Hematopoietic multipotent progenitor cell treated with erythropoietin and hydrocortisone succinate and interleukin-3 and kit ligand, for 17 days (in vitro differentiated cells): ENCODE data around the gene SOX18.

Experiments used
- DNase-seq: peaks from one replicate; pipeline ENCODE4 v3.0.0-alpha.2; 2015; ENCODE audit warnings: low spot score

Gene SOX18

DNA sequence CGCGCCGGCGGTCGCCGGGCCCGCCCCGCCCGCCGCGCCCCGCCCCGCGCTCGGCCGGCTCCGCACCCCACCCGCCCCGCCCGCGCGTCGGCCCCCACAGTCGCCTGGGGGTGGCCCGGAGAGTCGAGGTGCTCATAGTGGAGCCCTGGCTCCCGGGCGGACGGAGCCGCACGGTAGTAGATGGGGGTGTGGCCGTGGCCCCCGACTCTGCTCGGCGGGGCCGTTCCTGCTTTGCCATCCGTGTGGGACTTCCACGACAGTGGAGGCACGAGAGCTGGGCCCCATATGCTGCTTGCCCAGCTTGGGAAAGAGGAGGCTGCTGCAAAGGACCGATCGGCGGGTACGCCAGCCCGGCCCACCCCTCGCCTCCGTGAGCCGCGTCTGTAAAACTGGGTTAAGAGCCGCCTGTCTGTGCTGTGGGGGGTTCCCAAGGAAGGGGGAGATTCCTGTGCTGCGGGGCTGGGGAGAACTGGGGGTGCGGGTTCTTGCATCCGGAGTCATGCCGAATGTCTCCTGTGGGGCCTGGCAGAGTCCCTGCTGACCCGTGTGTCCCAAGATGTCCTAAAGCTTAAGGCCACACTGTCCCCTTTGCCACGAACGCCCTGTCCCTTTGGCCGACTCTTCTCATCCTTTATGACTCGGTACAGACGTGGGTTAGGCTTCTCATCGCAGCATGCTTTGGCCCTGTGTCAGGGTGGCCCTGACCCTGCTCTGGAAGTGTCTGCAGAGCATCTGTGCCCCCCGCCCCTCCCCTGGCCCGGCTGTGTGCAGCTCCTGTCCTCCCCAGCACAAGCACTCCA lies 30.8 kb upstream of the SOX18 start, which contains the start of gene OPRL1:
OPRL1 (plus strand) TSS at position 70 of the 800 bp plus-strand sequence. CDS start 12,639 bp downstream, outside the sequence.
- DNase-seq = no peak

DNA sequence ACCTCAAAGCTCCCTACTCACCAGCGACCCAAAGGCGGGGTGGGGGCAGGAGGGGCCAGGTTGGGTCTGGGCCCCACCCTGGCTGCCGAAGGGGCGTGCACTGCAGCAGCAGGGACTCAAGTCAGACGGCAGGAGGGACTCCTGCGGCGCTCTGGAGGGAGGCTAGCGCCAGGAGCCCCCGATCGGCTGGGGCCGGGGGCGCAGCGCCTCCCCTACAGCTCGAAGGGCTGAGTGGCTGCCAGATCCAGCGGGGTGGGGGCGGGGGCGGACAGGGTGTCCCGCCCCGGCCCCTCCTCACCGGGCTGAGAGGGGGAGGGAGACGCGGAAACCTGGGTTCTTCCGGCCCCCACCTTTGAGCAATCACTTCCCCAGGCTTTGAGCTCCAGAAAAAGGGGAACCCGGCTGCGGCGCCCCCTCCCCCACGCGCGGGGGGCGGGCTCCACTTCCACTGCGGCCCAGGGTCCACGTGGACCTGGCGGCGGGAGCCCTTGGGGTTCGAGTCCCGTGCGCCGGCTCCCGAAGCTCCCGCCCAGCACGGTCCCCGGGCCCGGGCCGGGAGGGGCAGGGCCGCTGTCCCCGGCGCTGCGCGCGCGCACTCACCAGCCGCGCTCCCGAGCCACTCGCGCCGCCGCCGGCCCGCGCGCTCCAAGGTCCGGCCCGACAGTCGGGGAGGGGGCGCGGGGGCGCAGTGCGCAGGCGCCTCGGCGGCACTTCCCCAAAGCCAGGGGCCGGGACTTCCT lies 30.0 kb upstream of the SOX18 start, which contains the start of gene RGS19:
RGS19 (minus strand) TSS at position 246 of the 740 bp plus-strand sequence. CDS start 2,632 bp downstream, outside the sequence.
- no peak for DNase-seq

DNA sequence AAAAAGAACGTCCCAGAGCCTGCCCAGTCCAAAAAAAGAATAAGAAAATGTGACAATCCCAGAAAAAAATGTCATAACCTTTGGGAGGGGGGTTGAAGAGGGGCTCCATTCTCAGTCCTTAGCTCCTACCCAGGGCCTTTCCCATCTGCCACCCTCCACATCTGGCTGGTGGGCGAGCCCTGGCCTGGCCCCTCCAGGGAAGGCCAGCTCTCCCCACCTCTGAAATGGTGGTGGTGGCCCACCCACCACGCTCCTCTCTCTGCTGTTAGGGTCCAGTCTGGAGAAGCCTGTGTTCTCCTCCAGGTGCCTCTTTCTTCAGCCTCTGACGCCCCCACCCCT lies 29.5 kb upstream of the SOX18 start:
- no peak for DNase-seq

DNA sequence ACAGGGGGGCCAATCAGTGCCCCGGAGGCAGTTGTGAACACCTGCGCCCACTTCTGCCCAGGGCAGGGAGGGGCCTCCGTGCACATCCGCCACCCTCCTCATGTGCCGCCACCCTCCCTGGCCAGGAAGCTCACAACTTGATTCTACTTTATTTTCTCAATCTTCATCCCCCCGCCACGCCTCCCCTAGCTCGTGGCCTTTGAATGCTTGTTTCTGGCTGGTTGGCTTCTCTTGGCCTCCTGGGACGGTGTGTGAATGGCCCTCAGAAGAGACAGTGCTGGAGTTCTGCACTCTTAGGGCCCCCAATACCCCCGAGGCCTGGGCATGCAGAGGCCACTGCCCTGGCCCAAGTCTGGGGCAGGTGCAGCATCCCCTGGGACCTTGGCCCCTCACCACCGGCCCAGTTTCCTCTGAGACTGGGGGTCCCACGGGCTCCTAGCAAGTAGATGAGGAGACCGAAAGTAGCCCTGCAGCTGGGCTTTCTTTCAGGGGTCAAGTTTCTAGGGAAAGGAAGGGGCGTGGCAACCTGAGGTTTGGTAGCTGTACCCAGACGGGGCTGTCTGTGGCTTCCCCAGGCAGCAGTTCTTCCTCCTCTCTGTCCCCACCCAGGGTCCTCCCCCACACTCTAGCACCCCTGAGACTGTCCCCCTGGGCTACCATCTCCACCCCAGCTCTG lies 28.6 kb upstream of the SOX18 start:
- no peak for DNase-seq

DNA sequence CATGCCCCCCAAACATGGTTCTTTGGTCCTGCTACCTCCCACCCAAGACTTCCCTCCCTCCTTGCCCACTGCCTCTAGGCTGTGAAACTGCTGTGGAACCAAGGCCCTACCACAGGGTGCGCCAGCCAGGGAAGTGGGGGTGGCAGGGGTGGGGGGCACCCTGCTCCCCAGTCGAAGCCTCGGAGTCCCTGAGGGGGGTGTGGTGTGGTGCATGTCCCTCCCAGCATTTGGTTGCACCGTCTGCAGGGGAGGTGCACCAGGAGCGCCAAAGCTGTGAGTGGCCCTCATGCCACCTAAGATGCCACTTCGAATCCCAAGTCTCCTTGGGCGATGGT lies 28.1 kb upstream of the SOX18 start:
- no peak for DNase-seq

DNA sequence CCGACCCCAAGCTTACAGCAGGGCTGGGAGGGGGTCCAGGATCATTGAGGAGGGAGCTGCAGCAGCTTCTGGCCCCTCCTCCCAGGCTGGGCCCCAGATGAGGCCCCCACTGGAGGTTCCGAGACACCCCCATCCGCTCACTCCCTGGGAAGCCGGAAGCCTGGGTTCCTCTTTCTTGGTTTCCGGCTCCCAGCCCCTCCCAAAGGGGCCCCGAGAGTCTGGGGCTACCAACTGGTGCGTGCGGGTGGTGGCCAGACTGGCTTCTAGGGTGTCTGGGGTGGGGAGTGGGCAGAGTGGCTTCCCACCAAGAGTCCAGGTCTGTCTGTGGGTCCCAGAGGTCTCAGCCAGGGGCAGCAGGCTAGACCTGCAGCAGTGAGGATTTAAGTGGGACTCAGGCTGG lies 27.7 kb upstream of the SOX18 start:
- no peak for DNase-seq

DNA sequence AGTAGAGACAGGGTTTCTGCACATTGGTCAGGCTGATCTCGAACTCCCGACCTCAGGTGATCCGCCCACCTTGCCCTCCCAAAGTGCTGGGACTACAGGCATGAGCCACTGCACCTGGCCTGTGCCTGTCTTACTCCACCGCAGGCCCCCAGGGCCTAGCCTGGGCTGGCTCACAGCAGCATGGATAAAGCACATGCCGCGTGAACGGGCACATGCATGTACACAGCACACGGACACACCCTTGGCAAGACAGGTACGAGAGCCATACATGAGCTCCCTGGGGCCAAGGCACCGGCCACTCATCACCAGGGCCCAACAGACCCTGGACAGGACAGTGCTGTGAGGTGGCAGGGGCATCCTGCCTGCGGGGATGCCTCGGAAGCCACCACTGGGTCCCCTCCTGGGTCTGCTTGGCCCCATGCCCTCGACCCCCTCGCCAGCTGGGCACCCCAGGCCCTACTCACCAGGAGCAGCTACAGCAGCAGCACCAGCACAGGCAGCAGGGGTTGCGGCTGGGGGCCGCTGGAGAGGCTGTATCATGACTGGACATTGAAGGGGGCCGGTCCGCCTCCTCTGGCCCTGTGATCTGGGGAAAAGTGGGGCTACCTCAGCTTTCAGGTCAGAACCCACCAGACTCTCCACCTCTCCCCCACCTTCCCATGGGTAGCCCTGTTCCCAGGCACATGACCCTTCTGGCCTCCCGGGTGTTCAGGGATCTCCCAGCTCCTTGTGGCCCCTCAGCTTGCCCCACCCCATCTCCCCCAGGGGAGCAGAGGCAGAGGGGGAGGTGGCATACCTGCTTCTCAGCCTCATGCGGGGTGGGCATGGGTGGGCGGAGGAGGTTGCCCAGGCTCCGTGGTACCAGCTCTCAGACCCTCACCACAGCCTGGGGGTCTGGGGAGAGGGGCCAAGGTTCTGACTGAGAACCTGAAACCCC lies 26.9 kb upstream of the SOX18 start:
- no peak for DNase-seq

DNA sequence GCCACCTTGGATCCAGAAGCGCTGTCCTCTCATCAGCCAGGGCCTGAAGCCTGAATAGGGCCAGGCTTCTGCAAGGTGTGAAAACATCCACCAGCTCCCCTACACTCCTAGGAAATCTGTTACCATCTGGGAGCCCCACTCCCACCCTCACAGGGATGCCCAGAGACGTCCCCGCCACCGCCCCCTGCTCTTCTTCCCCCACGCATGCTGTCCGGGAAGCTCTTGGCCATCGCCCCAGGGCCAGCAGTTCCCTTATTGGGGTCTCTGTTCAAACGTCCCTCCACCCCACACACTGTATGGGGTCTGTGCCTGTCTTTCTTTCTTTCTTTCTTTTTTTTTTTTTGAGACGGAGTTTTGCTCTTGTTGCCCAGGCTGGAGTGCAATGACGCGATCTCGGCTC lies 26.1 kb upstream of the SOX18 start:
- DNase-seq = no peak

DNA sequence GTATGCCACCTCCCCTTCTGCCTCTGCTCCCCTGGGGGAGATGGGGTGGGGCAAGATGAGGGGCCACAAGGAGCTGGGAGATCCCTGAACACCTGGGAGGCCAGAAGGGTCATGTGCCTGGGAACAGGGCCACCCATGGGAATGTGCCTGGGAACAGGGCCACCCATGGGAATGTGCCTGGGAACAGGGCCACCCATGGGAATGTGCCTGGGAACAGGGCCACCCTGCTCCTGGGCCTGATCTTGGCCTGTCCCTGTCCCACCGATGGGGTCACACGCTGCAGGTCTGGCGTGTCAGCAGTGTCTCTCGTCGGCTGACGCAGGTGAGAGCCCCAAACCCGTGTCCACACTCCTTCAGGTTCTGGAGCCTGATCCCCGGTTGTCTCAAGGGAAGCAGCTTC lies 25.5 kb upstream of the SOX18 start:
- DNase-seq = no peak

DNA sequence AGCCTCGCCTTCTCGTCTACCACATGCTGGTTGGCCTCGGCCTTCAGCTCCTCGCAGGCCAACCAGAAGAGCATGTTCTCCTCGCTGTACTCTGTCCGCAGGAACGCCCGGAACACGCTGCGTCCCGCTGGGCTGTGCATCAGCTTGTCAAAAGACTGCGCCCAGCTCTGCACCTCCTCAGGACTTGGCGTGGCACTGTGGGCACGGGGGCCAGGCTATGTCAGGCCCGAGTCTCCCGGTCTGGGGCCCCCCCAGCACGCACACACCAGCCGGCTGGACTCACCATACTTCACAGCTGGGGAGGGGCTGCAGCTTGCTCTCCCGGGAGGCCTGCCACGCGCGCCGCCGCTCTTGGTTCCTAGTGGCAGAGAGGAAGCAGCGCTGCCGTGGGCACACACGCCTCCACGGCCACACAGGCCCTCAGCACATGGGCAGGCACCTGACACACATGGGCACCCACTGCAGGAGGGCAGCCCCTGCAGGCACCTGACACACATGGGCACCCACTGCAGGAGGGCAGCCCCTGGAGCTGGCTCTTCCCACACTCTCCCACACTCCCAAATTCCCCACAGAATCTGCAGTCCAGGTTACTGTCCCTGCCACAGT lies 24.8 kb upstream of the SOX18 start:
- DNase-seq = no peak

DNA sequence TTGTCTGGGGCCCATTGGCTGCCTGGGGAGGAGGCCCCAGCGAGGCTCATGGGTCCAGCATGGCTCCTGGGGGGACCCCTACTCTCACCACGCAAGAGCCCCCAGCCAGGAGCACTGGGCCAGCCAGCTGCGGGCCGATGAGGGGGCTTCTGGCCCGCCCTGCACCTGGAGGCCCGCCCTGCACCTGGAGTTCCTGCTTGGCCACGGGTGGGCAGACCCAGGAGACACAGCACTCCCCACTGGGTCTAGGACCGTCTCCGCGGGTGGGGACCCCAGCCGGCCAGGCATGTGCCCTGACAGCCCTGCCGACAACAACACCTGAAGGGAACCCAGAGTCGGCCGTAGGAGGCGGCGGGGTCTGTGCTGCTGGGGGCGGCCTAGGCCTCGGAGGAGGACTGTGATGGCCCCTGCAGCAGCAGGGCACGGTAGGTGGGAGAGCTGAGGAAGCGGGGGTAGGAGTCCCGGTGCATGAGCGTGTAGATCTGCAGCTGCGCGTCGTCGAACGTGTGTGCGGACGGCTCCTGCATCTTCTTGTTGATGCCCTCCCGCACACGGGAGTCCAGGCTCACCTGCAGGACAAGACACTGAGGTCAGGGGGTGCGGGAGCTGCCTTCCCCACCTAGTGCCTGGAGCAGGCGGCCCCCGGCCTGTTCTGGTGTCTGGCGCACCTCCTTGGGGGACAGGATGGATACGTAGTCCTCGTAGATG lies 24.2 kb upstream of the SOX18 start:
- DNase-seq = no peak

DNA sequence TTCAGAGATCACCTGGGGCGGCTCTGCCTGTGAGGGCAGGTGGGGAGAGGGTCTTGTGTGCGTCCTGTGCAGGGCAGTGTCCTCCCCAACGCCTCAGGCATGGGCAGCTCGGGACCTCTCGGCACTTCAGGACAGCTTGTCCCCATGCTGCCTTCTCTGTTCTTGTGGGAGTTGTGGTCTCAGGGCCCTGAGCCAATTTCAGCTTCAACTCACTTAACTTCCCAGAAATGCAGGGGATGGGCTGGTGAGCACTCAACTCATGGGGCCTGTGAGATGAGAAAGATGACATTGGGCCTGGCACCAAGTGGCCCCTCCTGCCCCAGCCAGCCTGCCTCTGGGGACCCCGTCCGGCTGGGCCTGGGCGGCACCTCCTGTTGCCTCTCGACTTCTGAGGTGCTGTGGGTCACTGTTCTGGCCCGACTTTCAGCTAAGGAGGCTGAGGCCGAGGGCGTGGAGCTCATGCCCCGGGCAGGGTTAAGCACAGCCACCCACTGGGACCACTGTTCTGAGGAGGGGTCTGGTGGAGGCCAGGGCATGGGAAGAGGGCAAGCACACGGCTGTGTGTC lies 23.1 kb upstream of the SOX18 start:
- DNase-seq = no peak

DNA sequence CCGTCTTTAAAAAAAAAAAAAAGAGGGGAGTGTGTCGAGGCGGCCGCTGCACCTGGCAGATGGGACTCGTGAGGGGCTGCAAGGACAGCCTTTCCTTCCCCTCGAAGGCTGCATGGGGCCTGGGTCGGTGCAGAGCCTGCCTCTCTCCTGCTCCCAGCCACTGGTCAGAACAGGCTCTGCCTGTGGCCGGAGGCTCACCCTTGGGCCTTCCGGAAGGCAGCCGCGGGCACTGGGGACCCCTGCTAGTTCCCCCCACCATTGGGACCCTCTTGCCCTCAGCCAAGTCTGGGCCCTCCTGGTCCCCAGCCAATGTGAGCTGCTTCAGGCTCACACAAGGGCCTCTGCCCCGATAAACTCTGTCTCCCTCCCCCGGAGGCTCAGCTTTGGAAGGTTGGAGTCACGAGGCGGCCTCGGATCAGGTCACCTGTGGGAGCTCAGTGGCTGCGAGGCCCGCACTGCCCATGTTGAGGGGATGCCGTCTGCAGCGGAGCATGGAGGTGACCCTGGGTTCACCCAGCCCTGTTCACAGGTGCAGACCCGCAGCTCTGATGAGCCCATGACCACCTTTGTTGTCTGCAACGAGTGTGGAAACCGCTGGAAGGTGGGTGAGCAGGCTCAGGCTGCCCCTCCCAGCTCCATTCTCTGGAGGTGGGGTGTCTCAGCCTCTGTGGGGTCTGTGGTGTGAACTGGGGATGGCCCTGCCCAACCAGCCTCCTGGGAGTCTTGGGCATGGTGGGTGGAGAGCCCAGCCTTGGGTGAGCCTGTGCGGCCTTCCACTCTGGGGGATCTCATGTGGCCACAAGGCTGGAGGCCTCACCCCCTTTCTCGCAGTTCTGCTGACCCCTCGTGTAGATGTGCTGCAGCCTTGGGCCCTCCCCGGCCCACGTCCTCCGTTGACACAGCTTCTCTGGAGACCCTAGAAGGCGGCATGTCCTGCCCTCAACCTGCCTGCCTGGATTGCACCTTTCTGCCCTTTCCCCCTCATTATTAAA lies 22.2 kb upstream of the SOX18 start:
- DNase-seq = no peak

DNA sequence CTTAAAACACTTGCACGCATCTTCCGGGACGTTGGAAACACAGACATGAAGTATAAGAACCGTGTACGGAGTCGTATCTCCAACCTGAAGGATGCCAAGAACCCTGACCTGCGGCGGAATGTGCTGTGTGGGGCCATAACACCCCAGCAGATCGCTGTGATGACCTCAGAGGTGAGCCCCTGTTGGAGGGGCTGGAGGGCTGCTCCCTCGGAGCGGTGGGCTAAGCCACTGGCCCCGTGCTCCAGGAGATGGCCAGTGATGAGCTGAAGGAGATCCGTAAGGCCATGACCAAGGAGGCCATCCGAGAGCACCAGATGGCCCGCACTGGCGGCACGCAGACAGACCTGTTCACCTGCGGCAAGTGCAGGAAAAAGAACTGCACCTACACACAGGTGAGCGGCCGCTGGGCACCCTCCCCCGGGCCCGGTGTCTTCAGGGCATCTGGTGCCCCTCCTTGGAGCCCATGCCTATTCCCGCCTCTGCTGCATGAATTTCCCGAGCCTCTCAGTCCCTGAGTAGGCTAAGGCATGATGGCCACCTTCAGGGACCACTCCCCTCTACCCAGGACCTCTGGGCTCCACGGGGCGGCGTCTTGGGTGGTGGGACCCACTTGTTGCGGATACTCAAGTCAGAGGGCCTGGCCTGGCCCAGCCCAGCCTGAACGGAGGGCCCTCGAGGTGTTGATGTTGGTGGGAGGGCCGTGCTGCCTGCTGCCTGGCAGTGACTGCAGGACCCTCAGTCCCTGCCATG lies 21.0 kb upstream of the SOX18 start:
- no peak for DNase-seq

DNA sequence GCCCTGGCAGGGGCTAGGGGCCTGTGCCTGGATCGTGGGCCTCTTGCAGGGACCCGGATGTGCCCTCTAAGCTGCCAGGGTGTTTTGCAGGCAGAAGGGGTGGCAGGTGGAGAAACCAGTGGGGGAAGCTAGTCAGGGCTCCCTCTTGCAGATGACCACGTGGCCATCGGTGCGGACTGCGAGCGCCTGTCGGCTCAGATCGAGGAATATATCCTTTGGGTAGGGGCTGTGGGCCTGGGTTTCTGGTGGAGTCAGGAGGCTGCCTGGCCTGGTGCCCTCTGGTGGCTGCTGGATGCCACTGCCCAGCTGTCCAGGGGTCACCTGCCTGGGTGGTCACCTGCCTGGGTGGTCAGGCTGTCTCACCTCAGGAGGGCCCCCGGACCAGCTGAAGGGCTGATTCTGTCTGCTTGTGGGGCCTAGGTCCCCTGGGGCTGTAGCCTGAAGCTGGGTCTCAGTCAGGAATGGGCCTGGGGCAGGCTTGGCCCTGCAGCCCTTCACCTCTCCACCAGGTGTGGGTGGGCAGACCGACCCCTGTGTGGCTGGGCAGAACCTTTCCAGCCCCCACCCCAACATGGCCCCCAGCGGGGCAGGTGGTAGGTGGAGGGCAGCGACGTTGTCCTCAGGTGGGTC lies 20.3 kb upstream of the SOX18 start:
- DNase-seq = no peak

DNA sequence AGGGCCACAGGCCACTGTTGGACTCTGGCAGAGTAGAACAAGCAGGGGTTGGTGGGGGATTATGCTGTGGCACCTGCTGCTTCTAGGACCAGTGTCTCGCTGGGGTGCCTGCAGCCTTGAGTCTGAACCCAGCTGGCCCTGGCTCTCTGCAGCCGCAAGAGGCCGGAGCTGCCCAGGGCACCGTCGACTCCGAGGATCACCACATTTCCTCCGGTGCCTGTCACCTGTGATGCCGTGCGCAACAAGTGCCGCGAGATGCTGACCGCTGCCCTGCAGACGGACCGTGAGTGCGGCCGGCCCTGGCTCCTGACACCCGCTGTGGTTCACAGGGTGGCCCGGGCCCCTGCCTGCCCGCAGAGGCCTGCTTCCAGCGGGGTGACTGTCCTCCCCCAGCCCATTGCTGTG lies 19.8 kb upstream of the SOX18 start:
- no peak for DNase-seq

DNA sequence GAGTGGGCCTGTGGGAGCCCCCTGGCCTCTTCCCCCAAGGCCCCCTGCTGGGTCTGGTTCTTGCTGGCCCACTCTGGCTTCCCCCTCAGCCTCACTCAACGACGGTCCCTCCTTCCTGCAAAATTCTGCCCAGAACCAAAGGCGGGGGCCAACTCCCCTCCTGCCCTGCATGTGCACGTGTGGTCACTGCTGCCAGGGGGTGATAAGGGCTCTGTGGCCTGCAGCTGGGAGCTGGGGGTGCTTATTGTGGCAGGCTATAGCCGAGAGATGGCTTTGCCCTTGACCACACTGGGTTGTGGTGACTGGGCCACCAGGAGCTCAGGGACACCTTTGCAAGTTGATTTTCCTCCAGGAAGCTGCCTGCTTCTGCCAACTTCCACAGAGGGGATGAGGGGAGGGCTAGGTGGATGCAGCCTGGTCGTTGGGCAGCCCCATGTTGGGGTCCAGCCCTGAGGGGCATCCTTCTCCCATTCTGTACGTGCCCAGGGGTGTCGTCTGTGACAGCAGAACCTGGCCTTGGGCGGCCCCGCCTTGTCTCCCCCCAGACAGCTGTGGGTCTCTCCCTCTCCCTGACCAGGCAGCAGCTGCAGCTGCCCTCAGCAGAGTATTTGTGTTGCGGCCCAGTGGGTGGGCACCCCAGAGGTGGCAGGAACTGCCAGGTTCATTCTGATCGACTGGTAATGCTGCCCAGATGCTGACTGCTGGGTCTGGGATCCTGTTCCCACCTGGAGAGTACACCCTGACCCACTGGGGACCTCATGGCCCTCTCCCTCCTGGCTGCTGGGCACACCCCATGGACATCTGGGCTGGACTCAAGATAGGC lies 19.2 kb upstream of the SOX18 start:
- no peak for DNase-seq
